Activated CD4-positive, alpha-beta memory T cell treated with anti-CD3 and anti-CD28 coated beads for 36 hours (primary cell): Measurements from ENCODE around the gene NRL. TPM values are rescaled to one million over a fixed set of nuclear protein-coding genes. Genes with fewer than 3 reads are reported as not detected.

Experiments
- CTCF ChIA-PET: fragments of 350-600 bp; sonication (Branson Sonifier 250); formaldehyde crosslinking; loops from one replicate; lab custom pipeline; 2021; ENCODE audit warnings: antibody characterized with exemption, inconsistent platforms; lab: Charles Lee
- POLR2A ChIA-PET: fragments of 350-600 bp; sonication (Branson Sonifier 250); formaldehyde crosslinking; loops from one replicate; lab custom pipeline; 2021; ENCODE audit warnings: antibody characterized with exemption; lab: Charles Lee
- DNase-seq: peaks from one replicate; pipeline ENCODE4 v3.0.0-alpha.2; 2020
- H3K27ac Mint-ChIP-seq: one replicate; pipeline ENCODE4 v1.8.0; 2021; ENCODE audit warnings: mixed read lengths
- H3K27me3 Mint-ChIP-seq: one replicate; pipeline ENCODE4 v1.8.0; 2021; ENCODE audit warnings: mixed read lengths
- H3K36me3 Mint-ChIP-seq: one replicate; pipeline ENCODE4 v1.8.0; 2021; ENCODE audit warnings: mixed read lengths
- H3K4me1 Mint-ChIP-seq: one replicate; pipeline ENCODE4 v1.8.0; 2021; ENCODE audit warnings: low read depth, mixed read lengths
- H3K4me3 Mint-ChIP-seq: one replicate; pipeline ENCODE4 v1.8.0; 2021; ENCODE audit warnings: mild to moderate bottlenecking, mixed read lengths
- H3K9me3 Mint-ChIP-seq: one replicate; pipeline ENCODE4 v1.8.0; 2021; ENCODE audit warnings: mixed read lengths
- intact Hi-C: fragments of 100-400 bp; cut with micrococcal nuclease; formaldehyde crosslinking; loops from one replicate; pipeline ENCODE4 v1.15.1; 2023
- total RNA-seq, 2 experiments: library from RNA; stranded (reverse); gene quantifications; one replicate each; pipeline ENCODE4 v1.2.3, GENCODE V29; 2021

The NRL gene
- total RNA-seq, 2 experiments from 2014 or later, result 1.2 to 1.9 TPM

DNA sequence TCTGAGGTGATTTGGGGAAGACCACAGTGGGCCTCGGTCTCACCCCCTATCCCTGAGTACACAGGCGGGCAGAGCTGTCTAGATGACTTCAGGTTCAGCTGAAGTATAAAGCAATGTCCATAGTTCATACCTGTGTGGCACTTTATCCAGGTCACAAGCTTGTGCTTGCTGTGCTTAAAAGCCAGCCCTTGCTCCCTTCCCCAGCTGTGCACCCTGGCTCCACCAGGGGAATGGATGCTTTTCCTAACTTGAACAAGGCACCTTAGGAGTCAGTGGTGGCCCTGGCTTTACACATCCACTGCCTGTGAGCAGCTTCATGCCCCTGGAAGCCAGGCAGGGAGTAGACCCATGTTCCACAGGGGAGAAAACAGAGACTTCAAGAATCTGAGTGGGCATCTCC lies 57.5 kb downstream of the NRL start:
- intact Hi-C loops, result loop anchor here (10.0 kb wide), 1 partner anchor 218 kb away; the partner anchor contains the start of gene RABGGTA
- POLR2A ChIA-PET, result interaction anchor here (1.2 to 3.9 kb wide), 5 partner anchors 25 to 57 kb away, joined by 6 to 28 read pairs (median 13); partner anchors contain the start of genes DCAF11, NRL and PCK2
- H3K27me3 Mint-ChIP-seq, result peaks cover 4% of the 10 kb centered on the region
- CTCF ChIA-PET, result interaction anchor here (1.0 to 12.9 kb wide), 17 partner anchors 10 to 240 kb away, joined by 3 to 458 read pairs (median 9); partner anchors contain the start of genes CPNE6, DCAF11, IRF9 and NRL
- peaks cover 16% of the 10 kb centered on the region for H3K4me1 Mint-ChIP-seq
- no peaks in the 10 kb centered on the region for H3K36me3 Mint-ChIP-seq
- no peaks in the 10 kb centered on the region for H3K9me3 Mint-ChIP-seq
- H3K27ac Mint-ChIP-seq, result no peak overlapping the region
- no peak overlapping the region for H3K4me3 Mint-ChIP-seq
- no peak for DNase-seq

- Mint-ChIP-seq H3K27me3 (peaks cover 4% of the 10 kb centered on the region), H3K4me3 (no peak overlapping the region), H3K27ac (no peak overlapping the region), H3K4me1 (peaks cover 16% of the 10 kb centered on the region), H3K36me3 (no peaks in the 10 kb centered on the region), H3K9me3 (no peaks in the 10 kb centered on the region)
- intact Hi-C loops, result loop anchor here (10.0 kb wide), 1 partner anchor 218 kb away; the partner anchor contains the start of gene RABGGTA
- DNase-seq, result no peak
- CTCF ChIA-PET, result interaction anchor here (1.0 to 12.9 kb wide), 12 partner anchors 10 to 241 kb away, joined by 4 to 458 read pairs (median 12); partner anchors contain the start of genes CPNE6, DCAF11, IRF9 and NRL
- POLR2A ChIA-PET, result interaction anchor here (1.5 to 3.9 kb wide), 4 partner anchors 25 to 58 kb away, joined by 8 to 28 read pairs (median 16); partner anchors contain the start of genes DCAF11, NRL and PCK2
Observed at GRCh38 chr14:24056800-24057184, 58.0 kb downstream of the NRL start.

- intact Hi-C loops, result loop anchor here (10.0 kb wide), 1 partner anchor 219 kb away; the partner anchor contains the start of gene RABGGTA
- Mint-ChIP-seq H3K27ac (no peak overlapping the region), H3K27me3 (peaks cover 4% of the 10 kb centered on the region), H3K4me1 (peaks cover 18% of the 10 kb centered on the region), H3K9me3 (no peaks in the 10 kb centered on the region), H3K36me3 (no peaks in the 10 kb centered on the region), H3K4me3 (no peak overlapping the region)
- ChIA-PET CTCF (interaction anchor here (0.9 to 12.9 kb wide), 7 partner anchors 18 to 241 kb away, joined by 3 to 458 read pairs (median 9); partner anchors contain the start of genes CPNE6, DCAF11, IRF9 and NRL), POLR2A (interaction anchor here (0.6 to 3.9 kb wide), 3 partner anchors 19 to 58 kb away, joined by 3 to 28 read pairs (median 18); partner anchors contain the start of genes DCAF11, NRL and PCK2)
- DNase-seq, result no peak
Observed at GRCh38 chr14:24055971-24056799, 58.6 kb downstream of the NRL start.

DNA sequence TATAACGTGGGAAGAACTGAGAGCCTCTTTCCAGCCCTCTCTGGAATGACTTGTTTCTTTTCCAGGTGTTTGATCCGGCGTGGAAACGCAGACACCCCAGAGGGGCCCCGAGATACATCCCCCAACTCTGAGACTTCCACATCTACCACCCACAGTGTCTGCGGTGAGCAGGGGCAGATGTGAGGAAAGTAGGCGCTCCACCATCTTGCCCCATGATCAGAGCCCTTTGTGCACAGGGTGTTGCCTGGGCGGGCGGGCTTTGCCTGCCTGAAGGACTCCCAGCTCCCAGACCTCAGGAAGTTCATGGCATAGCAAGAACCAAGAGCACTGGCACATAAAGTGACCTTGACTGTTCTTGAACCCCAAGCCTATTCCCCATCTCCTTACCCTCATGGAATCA lies 60.1 kb downstream of the NRL start:
- no peak for DNase-seq
- Mint-ChIP-seq H3K4me3 (no peak overlapping the region), H3K36me3 (no peaks in the 10 kb centered on the region), H3K27ac (no peak overlapping the region), H3K9me3 (no peaks in the 10 kb centered on the region), H3K27me3 (peaks cover 4% of the 10 kb centered on the region), H3K4me1 (peaks cover 20% of the 10 kb centered on the region)
- intact Hi-C loops, result loop anchor here (5.0 to 10.0 kb wide), 2 partner anchors 220 to 258 kb away; partner anchors contain the start of genes LTB4R, LTB4R2 and RABGGTA
- ChIA-PET POLR2A (interaction anchor here (1.2 kb wide), 1 partner anchor 92 kb away, joined by 3 read pairs; the partner anchor contains the start of gene RNF31), CTCF (interaction anchor here (1.0 to 12.9 kb wide), 5 partner anchors 21 to 106 kb away, joined by 3 to 458 read pairs (median 9); partner anchors contain the start of genes IRF9 and PCK2)

DNA sequence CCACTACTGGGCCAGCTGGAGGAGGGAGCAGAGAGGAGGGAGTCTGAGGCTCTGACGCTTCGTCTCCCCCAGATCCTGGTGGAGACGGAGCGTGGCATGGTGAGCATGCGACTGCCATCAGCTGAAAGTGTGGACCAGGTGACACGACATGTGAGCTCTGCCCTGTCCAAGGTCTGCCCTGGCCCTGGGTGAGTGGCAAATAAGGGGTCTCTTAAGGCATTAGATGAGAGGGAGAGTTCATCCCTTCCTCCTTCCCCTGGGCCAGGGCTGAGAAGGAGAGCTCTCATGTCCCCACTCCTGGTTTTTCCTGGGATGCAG lies 60.5 kb downstream of the NRL start:
- POLR2A ChIA-PET, result interaction anchor here (1.2 kb wide), 1 partner anchor 93 kb away, joined by 3 read pairs; the partner anchor contains the start of gene RNF31
- Mint-ChIP-seq H3K9me3 (no peaks in the 10 kb centered on the region), H3K4me3 (no peak overlapping the region), H3K27me3 (peaks cover 4% of the 10 kb centered on the region), H3K4me1 (peaks cover 20% of the 10 kb centered on the region), H3K27ac (no peak overlapping the region), H3K36me3 (no peaks in the 10 kb centered on the region)
- CTCF ChIA-PET, result interaction anchor here (1.0 to 12.9 kb wide), 5 partner anchors 20 to 107 kb away, joined by 3 to 458 read pairs (median 9); partner anchors contain the start of genes IRF9 and PCK2
- DNase-seq, result no peak
- intact Hi-C loops, result loop anchor here (5.0 to 10.0 kb wide), 2 partner anchors 221 to 258 kb away; partner anchors contain the start of genes LTB4R, LTB4R2 and RABGGTA

GRCh38 chr14:24053548-24054323 lies 61.0 kb downstream of the NRL start:
- peak overlapping the region; percentile 60 for H3K4me3 Mint-ChIP-seq
- DNase-seq, result no peak
- H3K4me1 Mint-ChIP-seq, result peaks cover 20% of the 10 kb centered on the region
- ChIA-PET POLR2A (interaction anchor here (1.2 kb wide), 1 partner anchor 93 kb away, joined by 3 read pairs; the partner anchor contains the start of gene RNF31), CTCF (interaction anchor here (1.0 to 12.9 kb wide), 5 partner anchors 20 to 107 kb away, joined by 3 to 458 read pairs (median 9); partner anchors contain the start of genes IRF9 and PCK2)
- no peaks in the 10 kb centered on the region for H3K9me3 Mint-ChIP-seq
- H3K36me3 Mint-ChIP-seq, result no peaks in the 10 kb centered on the region
- intact Hi-C loops, result loop anchor here (1.0 to 10.0 kb wide), 7 partner anchors 41 to 259 kb away; partner anchors contain the start of genes DCAF11, GMPR2, LTB4R and LTB4R2
- H3K27me3 Mint-ChIP-seq, result peaks cover 4% of the 10 kb centered on the region
- peak overlapping the region; percentile 10 for H3K27ac Mint-ChIP-seq

DNA sequence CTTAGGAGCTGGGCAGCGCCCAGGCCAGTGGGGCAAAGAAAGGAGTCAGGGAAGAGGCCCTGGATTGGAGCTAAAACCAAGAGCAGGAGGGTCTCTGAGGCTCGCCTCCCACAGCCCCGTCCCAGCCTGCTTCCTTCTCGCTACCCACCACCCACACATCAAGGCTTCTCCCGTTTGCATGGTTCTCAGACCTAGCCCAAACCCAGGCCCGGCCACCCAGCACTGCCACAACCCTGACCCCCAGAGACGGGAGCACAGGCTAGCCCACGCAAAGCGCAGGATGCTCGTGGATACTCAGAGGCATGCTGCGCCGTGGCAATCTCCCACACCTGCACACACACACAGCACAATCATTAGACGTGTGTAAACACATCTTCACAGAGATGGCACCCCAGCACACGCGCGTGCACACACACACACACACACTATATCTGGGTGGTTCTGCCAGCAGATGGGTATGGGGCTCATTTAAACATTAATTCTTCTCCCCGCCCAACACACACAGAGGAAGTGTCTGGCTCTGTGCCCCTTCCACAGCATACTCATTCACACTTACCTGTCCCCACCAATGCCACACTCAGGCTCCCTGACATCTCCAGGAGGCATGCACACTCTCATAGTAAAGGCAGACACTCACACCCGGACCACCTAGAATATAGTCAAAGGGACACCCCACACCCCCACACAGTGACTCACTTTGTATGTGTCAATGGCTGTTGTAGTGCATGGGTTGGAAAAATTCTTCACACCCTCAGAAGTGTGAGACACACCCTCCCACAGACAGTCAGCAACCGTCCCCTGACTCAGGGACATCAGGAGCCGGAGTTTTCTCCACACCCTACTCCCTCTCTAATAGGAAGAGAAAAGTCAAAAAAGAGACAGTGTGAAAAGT lies 61.8 kb downstream of the NRL start:
- ChIA-PET CTCF (interaction anchor here (1.2 to 12.9 kb wide), 5 partner anchors 38 to 108 kb away, joined by 6 to 458 read pairs (median 7); partner anchors contain the start of genes IRF9 and PCK2), POLR2A (interaction anchor here (1.3 kb wide), 2 partner anchors 28 to 56 kb away, joined by 3 to 4 read pairs; no protein-coding TSS in a partner anchor)
- Mint-ChIP-seq H3K27ac (peak overlapping the region; percentile 10), H3K27me3 (peaks cover 4% of the 10 kb centered on the region), H3K36me3 (no peaks in the 10 kb centered on the region), H3K9me3 (no peaks in the 10 kb centered on the region), H3K4me1 (peaks cover 20% of the 10 kb centered on the region), H3K4me3 (peak overlapping the region; percentile 60)
- intact Hi-C loops, result loop anchor here (1.0 to 10.0 kb wide), 7 partner anchors 41 to 259 kb away; partner anchors contain the start of genes DCAF11, GMPR2, LTB4R and LTB4R2
- DNase-seq, result peak; percentile 81

DNA sequence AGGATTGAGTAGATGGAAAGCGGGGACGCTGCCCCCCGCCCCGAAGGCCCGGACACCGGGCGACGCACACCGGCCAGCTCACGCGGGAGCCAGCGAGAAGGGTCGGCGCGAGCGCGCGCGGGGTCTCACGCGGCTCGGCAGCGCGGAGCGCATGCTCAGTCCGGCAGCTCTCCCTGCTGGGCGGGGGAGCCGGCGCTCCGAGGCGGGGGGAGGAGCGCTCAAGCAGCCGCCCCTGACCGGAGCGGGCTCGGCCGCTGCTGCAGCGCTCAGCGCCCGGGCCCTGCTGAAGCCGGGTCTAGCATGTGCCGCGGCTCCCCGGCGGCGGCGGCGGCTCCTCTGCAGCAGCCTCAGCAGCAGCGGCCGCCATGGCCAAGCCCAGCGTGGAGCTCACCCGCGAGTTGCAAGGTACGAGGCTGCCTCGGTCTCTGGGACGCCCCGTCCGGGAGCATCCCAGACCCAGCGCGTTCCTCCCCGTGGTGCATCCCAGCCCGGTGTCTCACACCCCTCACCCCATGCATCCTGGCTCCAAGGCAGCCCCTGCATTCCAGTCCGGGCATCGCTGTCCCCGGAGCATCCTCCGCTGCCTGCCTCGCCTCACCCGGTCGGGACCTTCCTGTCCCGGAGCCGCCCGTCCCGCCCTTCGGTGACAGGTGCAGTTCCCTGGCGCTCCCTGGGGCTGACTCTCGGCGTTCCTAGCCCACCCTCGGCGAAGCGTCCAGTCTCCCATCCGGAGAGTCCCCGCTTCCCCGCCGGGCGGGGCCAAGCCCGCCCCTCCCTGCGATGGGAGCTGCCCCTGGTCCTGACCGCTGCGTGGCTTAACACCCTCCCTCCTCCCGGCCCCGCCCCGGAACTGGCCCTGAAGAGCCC lies 62.7 kb downstream of the NRL start, which contains the start of gene CARMIL3:
CARMIL3 (plus strand) TSS at position 221 of the 867 bp plus-strand sequence; CDS start at position 366, 145 bp downstream.
- peaks cover 20% of the 10 kb centered on the region for H3K4me1 Mint-ChIP-seq
- no peaks in the 10 kb centered on the region for H3K9me3 Mint-ChIP-seq
- ChIA-PET POLR2A (interaction anchor here (0.8 to 1.3 kb wide), 5 partner anchors 18 to 62 kb away, joined by 3 to 4 read pairs (median 3); partner anchors contain the start of genes DCAF11 and NRL), CTCF (interaction anchor here (1.0 to 1.7 kb wide), 6 partner anchors 12 to 245 kb away, joined by 3 to 7 read pairs (median 6); partner anchors contain the start of gene IRF9)
- H3K27me3 Mint-ChIP-seq, result peaks cover 4% of the 10 kb centered on the region
- no peaks in the 10 kb centered on the region for H3K36me3 Mint-ChIP-seq
- intact Hi-C loops, result loop anchor here (2.0 to 10.0 kb wide), 5 partner anchors 63 to 260 kb away; partner anchors contain the start of genes DCAF11, GMPR2, LTB4R and LTB4R2
- DNase-seq, result peak; percentile 74
- no peak within 1 kb of the TSS for H3K27ac Mint-ChIP-seq
- H3K4me3 Mint-ChIP-seq, result peak within 1 kb of the TSS; percentile 70
